Activated CD4-positive, alpha-beta T cell treated with anti-CD3 and anti-CD28 coated beads for 48 hours (primary cell): ENCODE data around the gene VASH1.

ENCODE experiments used
- DNase-seq: peaks from one replicate; pipeline ENCODE4 v3.0.0-alpha.2; 2020

The VASH1 gene

DNA sequence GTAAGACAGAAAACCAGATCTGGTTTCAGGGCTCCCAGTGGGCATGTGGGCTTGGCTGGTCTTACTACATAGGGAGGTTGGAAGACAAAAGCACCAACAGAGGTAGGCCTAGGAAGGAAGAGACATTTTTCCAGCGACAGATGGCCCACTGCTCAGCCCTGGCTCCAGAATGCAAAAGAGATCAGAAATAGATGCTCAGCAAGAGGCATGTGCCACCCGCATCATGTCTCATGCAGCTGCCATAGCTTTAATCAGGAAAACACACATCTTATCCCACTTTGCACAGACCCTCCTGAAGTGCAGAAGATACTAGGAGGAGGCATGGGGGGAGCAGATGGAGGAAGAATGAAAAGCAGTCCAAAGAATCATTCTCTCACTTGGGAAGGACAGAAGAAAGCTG is 25.3 kb downstream of the VASH1 start:
- DNase-seq: no peak

DNA sequence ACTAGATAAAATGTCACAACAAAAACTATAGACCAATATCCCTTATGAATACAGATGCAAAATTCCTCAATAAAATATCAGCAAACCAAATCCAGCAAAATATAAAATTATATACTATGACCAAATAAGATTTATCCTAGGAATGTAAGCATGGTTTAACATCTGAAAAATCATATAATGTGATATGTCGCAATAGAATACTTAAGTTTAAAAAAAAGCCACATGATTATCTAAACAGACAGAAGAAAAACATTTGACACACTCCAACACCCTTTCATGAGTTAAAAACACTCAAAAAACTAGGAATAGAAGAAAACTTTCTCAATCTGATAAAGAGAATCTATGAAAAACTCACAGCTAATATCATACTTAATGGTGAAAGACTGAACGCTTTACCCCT is 31.2 kb downstream of the VASH1 start:
- no peak for DNase-seq

- no peak for DNase-seq
Measured at GRCh38 chr14:76793324-76793723, 32.1 kb downstream of the VASH1 start.

DNA sequence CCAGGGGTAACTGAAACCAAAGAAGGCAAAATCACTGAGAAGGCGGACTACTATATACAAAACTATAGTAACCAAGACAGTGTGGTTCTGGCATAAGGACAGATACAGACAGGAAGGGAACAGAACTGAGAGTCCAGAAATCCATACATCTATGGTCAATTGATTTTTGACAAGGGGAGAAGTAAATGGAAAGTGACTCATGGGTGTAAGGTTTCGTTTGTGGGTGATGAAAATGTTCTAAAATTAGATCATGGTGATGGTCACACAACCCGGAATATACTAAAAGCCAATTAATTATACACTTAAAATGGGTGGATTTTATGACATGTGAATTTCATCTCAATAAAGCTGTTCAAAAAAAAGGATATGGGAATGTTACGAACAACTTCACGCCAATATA is 32.7 kb downstream of the VASH1 start:
- no peak for DNase-seq

- no peak for DNase-seq
Measured at GRCh38 chr14:76806446-76806845, 45.2 kb downstream of the VASH1 start.

DNA sequence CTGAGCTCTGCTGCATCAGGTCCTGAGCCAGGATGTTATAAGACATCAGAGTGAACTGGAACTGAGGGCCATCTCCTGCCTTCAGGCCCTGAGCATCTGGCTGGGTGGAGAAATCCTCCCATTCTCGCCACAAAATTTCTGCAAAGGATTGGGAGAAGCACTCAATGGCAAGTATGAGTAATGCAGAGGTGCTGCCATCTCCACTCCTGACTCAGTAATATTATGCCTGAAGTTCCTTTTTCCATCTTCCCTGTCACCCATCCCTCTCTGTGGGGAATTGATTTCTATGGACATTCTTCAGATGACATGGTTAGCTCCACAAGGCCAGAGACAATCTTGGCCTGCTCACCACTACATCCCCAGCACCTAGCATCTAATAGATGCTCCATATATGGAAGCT is 46.7 kb downstream of the VASH1 start:
- DNase-seq: no peak

GRCh38 chr14:76808990-76809389 is 47.7 kb downstream of the VASH1 start:
- no peak for DNase-seq

DNA sequence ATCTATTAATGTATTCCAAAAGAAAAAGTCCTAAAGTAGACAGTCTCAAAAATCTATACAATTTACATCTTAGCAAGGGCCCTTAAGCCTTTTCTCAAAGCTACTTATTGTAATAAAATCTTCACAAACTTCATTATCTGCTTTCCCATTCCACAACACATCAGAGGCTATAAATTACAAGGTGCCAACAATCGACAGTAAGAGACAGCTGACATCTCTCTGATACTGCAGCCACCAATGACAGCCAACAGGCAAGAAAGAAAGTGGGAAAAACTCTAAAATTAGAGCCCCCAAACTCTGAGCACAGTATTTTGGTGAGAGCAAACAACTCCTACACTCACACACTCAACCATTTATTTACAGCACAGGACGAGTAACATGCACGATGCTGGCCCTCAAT is 49.3 kb downstream of the VASH1 start:
- DNase-seq: no peak

- peak; percentile 15 for DNase-seq
Measured at GRCh38 chr14:76810953-76811400, 49.7 kb downstream of the VASH1 start.

GRCh38 chr14:76811561-76811960 is 50.3 kb downstream of the VASH1 start:
- no peak for DNase-seq

- no peak for DNase-seq
Measured at GRCh38 chr14:76812093-76812421, 50.8 kb downstream of the VASH1 start.

GRCh38 chr14:76812422-76813383 is 51.4 kb downstream of the VASH1 start, which contains the start of gene ANGEL1:
Gene ANGEL1, minus strand, starts transcription at chr14:76812882. Its CDS starts 55 bp downstream, at chr14:76812827.
- DNase-seq: peak; percentile 97

- DNase-seq: no peak
Measured at GRCh38 chr14:76814726-76815645, 53.7 kb downstream of the VASH1 start.

GRCh38 chr14:76820700-76821099 is 59.4 kb downstream of the VASH1 start:
- DNase-seq: no peak

DNA sequence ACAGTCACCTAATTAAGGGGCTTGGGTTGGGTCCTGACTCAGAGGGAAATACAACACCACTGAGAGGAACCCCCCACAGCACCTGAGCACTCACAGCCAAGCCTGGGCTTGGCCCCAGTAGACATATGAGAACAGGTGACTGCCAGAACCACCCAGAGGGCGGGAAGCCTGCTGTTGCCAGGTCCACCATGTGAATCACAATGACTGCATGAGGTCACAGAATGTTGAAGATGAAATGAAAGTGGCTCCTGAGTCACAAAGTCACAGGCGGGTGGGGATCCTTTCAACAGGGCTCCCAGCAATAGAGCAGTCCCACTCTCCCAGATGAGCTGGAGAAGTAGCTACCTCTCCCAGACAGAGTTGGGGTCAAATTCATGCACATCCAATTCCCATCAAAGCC is 64.9 kb downstream of the VASH1 start, which contains the start of gene LRRC74A:
Gene LRRC74A, plus strand, starts transcription at position 287 of the 400 bp plus-strand sequence. CDS start 290 bp downstream, outside the sequence.
- peak; percentile 24 for DNase-seq

- no peak for DNase-seq
Measured at GRCh38 chr14:76827696-76828296, 66.5 kb downstream of the VASH1 start.

- no peak for DNase-seq
Measured at GRCh38 chr14:76828339-76829012, 67.2 kb downstream of the VASH1 start.

DNA sequence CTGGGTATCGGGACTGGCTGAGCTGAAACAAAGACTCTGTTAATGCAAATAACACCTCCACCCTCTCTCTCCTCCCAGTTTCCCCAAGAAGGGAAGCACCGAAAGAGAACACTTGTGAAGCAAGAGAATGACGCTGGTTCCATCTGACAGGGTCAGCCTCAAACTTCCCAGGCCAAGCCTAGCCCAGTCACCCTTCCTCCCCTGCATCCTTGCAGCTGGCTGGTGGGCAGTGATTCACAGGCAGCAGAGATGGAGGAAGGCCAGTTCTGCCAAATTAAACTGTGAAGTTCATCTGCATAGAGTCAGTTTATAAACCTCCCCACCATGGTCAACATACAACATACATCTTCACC is 67.7 kb downstream of the VASH1 start:
- no peak for DNase-seq

GRCh38 chr14:76829650-76830421 is 68.6 kb downstream of the VASH1 start:
- no peak for DNase-seq

DNA sequence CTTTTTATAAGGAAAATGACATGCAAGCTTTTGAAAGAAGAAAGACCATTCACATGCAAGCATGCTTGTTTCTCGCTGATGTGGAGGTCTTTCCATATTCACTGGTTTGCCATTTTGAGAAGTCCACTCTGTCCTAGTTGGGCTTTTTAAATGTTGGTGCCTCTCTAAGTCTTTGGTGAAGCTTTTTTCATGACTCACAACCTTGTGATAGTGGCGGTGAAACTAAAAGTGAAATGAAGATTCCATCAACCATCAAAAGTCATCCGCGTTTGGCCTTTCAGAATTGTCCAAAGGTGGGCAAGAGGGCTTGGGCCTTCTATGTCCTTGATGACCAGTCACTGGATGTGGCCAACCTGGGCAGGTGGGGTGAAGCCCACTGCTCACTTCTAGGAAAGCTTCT is 69.3 kb downstream of the VASH1 start:
- no peak for DNase-seq

- DNase-seq: no peak
Measured at GRCh38 chr14:76832503-76832988, 71.3 kb downstream of the VASH1 start.
